ENCODE measurements around the gene OR6C68. TPM values are rescaled to one million over a fixed set of nuclear protein-coding genes. Genes with fewer than 3 reads are reported as not detected.
"Not testable (repeated sequence)": the region's sequence is repeated elsewhere in the genome, so short reads cannot be mapped to it uniquely, and the experiment has no call there.

The OR6C68 gene
- total and polyA plus RNA-seq, 2 of the 8 experiments (the other 6 are each of a cell fraction or from before 2014, with no cell fraction given) = not detected

GRCh38 chr12:55464926-55465325, 27.3 kb upstream of the OR6C68 start:
- H3K36me3 ChIP-seq (ENCODE audit: control insufficient read depth in 2 of 4, insufficient read depth in 4 of 4, low read length in 3 of 4); H4K91ac ChIP-seq (replicated peaks; ENCODE audit: insufficient read length, low read length); H4K5ac ChIP-seq (ENCODE audit: insufficient read length, low read depth, low read length); H3K4me2 ChIP-seq (ENCODE audit: insufficient read depth in 1 of 2, low read depth in 2 of 2, low read length in 2 of 2); H3K79me1 ChIP-seq (ENCODE audit: low read depth, low read length); H2BK12ac ChIP-seq (ENCODE audit: low read depth, low read length); H2BK20ac ChIP-seq (ENCODE audit: low read length); H3K4me3 ChIP-seq (ENCODE audit: extremely low read depth in 1 of 4, insufficient read depth in 2 of 4, low read depth in 3 of 4, low read length in 4 of 4); H3K4me1 ChIP-seq (replicated peaks in 1 of 4; ENCODE audit: control insufficient read depth in 3 of 4, insufficient read depth in 4 of 4, low read length in 3 of 4); H3K9ac ChIP-seq (replicated peaks in 1 of 4; ENCODE audit: extremely low read depth in 1 of 4, low read depth in 3 of 4, low read length in 3 of 4); H2AFZ ChIP-seq (ENCODE audit: low read length); H2BK15ac ChIP-seq (ENCODE audit: low read length); H2BK5ac ChIP-seq (ENCODE audit: low read depth, low read length); H3K9me3 ChIP-seq (ENCODE audit: insufficient read depth in 2 of 2, low read depth in 1 of 2, low read length in 1 of 2); H3K27ac ChIP-seq (ENCODE audit: low read depth, low read length); H3K14ac ChIP-seq (ENCODE audit: insufficient read length); H3K56ac ChIP-seq (replicated peaks; ENCODE audit: insufficient read length, low read depth, low read length); POLR2A ChIA-PET (ENCODE audit: partially characterized antibody); DNase-seq (ENCODE audit: low read depth in 1 of 2, low spot score in 2 of 2); H3K23me2 ChIP-seq (ENCODE audit: low read depth, low read length); CTCF ChIA-PET (ENCODE audit: partially characterized antibody); FAIRE-seq; H3K4ac ChIP-seq (replicated peaks; ENCODE audit: insufficient read length, low read depth, low read length); H4K8ac ChIP-seq (ENCODE audit: extremely low read depth, insufficient read depth, low read length); H3K27me3 ChIP-seq (replicated peaks in 1 of 4; ENCODE audit: control insufficient read depth in 3 of 4, extremely low read depth in 1 of 4, insufficient read depth in 3 of 4, low read length in 3 of 4); H3K18ac ChIP-seq (ENCODE audit: extremely low read depth, low read length); H2AK5ac ChIP-seq (ENCODE audit: low read depth, low read length); H3K79me2 ChIP-seq (ENCODE audit: control insufficient read depth in 1 of 2, insufficient read depth in 2 of 2, low read length in 2 of 2); H3K23ac ChIP-seq (ENCODE audit: insufficient read length); H4K20me1 ChIP-seq (replicated peaks in 1 of 2; ENCODE audit: control insufficient read depth in 1 of 2, insufficient read depth in 2 of 2, low read length in 2 of 2); H2BK120ac ChIP-seq (replicated peaks; ENCODE audit: low read depth, low read length): not testable (repeated sequence)
- peak; percentile 45; the same call in 1 of the 2 replicates for TF ChIP-seq KDM1A (IDR thresholded peaks at IDR 0.05; ENCODE audit: borderline replicate concordance, low read length)
- 89% methylated on average over 1 of the region's 1 CpG; no CpG with 5 or more reads in 1 of the 2 experiments for WGBS, 2 experiments (ENCODE audit: extremely low coverage in 1 of 2, insufficient coverage in 1 of 2, insufficient read length in 1 of 2, insufficient replicate concordance in 2 of 2, low coverage in 1 of 2, low lambda C conversion rate in 2 of 2, missing lambda C conversion rate in 1 of 2)

Measured in H1 (cell line).